A549 (cell line): ENCODE measurements around the gene NOXA1.
A peak's percentile ranks its signal among the peaks of the same experiment; 100 is the strongest.

ENCODE experiments used
- CHD2 ChIP-seq: fragments of 150-350 bp; IDR thresholded peaks from 2 replicates; pipeline ENCODE4 v1.6.1; 2014; ENCODE audit warnings: low read length; ENCODE audit not compliant: partially characterized antibody
- CHD4 ChIP-seq: fragments of 200-600 bp; sonication (generic); IDR thresholded peaks from 2 replicates; pipeline ENCODE4 v1.6.1; 2016; ENCODE audit warnings: antibody characterized with exemption, mild to moderate bottlenecking, borderline replicate concordance
- HDAC2 ChIP-seq: fragments of 200-600 bp; sonication (generic); IDR thresholded peaks from 2 replicates; pipeline ENCODE4 v1.6.1; 2016
- HOXA7 ChIP-seq: fragments of 250-450 bp; sonication (Bioruptor Pico); IDR thresholded peaks from 2 replicates; pipeline ENCODE4 v1.5.0; 2020; ENCODE audit warnings: mild to moderate bottlenecking, moderate library complexity
- HOXB5 ChIP-seq: fragments of 250-450 bp; sonication (Bioruptor Pico); IDR thresholded peaks from 2 replicates; pipeline ENCODE4 v1.5.0; 2020; ENCODE audit warnings: mild to moderate bottlenecking, moderate library complexity
- JUNB ChIP-seq: fragments of >200 bp; sonication (Bioruptor Twin); formaldehyde crosslinking; IDR thresholded peaks from 2 replicates; pipeline ENCODE4 v1.6.1; 2016
- NR3C1 ChIP-seq: fragments of >200 bp; sonication (Bioruptor Twin); formaldehyde crosslinking; IDR thresholded peaks from 3 replicates; pipeline ENCODE4 v1.6.1; 2017
- POLR2A ChIP-seq: IDR thresholded peaks from 2 replicates; pipeline ENCODE4 v1.6.1; 2012; ENCODE audit warnings: mild to moderate bottlenecking, low read length
- TF ChIP-seq, protein P1 (sequence below): fragments of >200 bp; sonication (Bioruptor Twin); formaldehyde crosslinking; IDR thresholded peaks from 3 replicates; pipeline ENCODE4 v1.5.1; 2016

GRCh38 chr9:137422604-137423513 lies at the start of gene NOXA1, which contains the start of gene EXD3:
- TF ChIP-seq, protein P1, sequence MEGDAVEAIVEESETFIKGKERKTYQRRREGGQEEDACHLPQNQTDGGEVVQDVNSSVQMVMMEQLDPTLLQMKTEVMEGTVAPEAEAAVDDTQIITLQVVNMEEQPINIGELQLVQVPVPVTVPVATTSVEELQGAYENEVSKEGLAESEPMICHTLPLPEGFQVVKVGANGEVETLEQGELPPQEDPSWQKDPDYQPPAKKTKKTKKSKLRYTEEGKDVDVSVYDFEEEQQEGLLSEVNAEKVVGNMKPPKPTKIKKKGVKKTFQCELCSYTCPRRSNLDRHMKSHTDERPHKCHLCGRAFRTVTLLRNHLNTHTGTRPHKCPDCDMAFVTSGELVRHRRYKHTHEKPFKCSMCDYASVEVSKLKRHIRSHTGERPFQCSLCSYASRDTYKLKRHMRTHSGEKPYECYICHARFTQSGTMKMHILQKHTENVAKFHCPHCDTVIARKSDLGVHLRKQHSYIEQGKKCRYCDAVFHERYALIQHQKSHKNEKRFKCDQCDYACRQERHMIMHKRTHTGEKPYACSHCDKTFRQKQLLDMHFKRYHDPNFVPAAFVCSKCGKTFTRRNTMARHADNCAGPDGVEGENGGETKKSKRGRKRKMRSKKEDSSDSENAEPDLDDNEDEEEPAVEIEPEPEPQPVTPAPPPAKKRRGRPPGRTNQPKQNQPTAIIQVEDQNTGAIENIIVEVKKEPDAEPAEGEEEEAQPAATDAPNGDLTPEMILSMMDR: peak; percentile 97
- TF ChIP-seq HOXB5 (CRISPR knock-in tag): peak; percentile 57; the same call in 1 of the 2 replicates
- TF ChIP-seq CHD4: no peak
- TF ChIP-seq CHD2: no peak
- no peak for TF ChIP-seq HDAC2
- peak; percentile 36; the same call in 1 of the 2 replicates for TF ChIP-seq POLR2A
- TF ChIP-seq JUNB: no peak
- no peak for TF ChIP-seq NR3C1
- TF ChIP-seq HOXA7 (CRISPR knock-in tag): no peak
